ENCODE measurements around the gene SAMD11. TPM values are rescaled to one million over a fixed set of nuclear protein-coding genes. Genes with fewer than 3 reads are reported as not detected.

SAMD11 gene
- total RNA-seq, 2 experiments from 2014 or later, result not detected

GRCh38 chr1:954927-955326 lies 31.2 kb downstream of the SAMD11 start:
- H3K27ac Mint-ChIP-seq, result no peak overlapping the region
- H3K4me3 Mint-ChIP-seq, result no peak overlapping the region
- no peak for DNase-seq
- peaks cover 40% of the 10 kb centered on the region for H3K36me3 Mint-ChIP-seq (ENCODE audit: low read depth)
- ChIA-PET CTCF (no interaction called here), POLR2A (interaction anchor here (0.7 kb wide), 1 partner anchor 166 kb away, joined by 3 read pairs; no protein-coding TSS in a partner anchor)
- peaks cover 23% of the 10 kb centered on the region for H3K4me1 Mint-ChIP-seq
- H3K9me3 Mint-ChIP-seq, result no peaks in the 10 kb centered on the region
- no peaks in the 10 kb centered on the region for H3K27me3 Mint-ChIP-seq

- POLR2A ChIA-PET, result no interaction called here
- CTCF ChIA-PET, result no interaction called here
- H3K9me3 Mint-ChIP-seq, result no peaks in the 10 kb centered on the region
- H3K4me1 Mint-ChIP-seq, result peaks cover 25% of the 10 kb centered on the region
- DNase-seq, result no peak
- no peaks in the 10 kb centered on the region for H3K27me3 Mint-ChIP-seq
- no peak overlapping the region for H3K27ac Mint-ChIP-seq
- H3K4me3 Mint-ChIP-seq, result no peak overlapping the region
- H3K36me3 Mint-ChIP-seq (ENCODE audit: low read depth), result peaks cover 34% of the 10 kb centered on the region
Observed at GRCh38 chr1:955474-955873, 31.8 kb downstream of the SAMD11 start.

- peaks cover 27% of the 10 kb centered on the region for H3K4me1 Mint-ChIP-seq
- DNase-seq, result no peak
- POLR2A ChIA-PET, result no interaction called here
- CTCF ChIA-PET, result no interaction called here
- peaks cover 27% of the 10 kb centered on the region for H3K36me3 Mint-ChIP-seq (ENCODE audit: low read depth)
- no peak overlapping the region for H3K4me3 Mint-ChIP-seq
- H3K27me3 Mint-ChIP-seq, result no peaks in the 10 kb centered on the region
- H3K27ac Mint-ChIP-seq, result no peak overlapping the region
- H3K9me3 Mint-ChIP-seq, result no peaks in the 10 kb centered on the region
Observed at GRCh38 chr1:956636-957035, 32.9 kb downstream of the SAMD11 start.

GRCh38 chr1:958823-959730 lies 35.4 kb downstream of the SAMD11 start, which contains the start of gene NOC2L:
Gene NOC2L (minus strand): TSS chr1:959256. CDS start chr1:959240, 16 bp downstream.
- ChIA-PET CTCF (interaction anchor here (1.3 to 1.4 kb wide), 2 partner anchors 17 to 26 kb away, joined by 4 to 7 read pairs; no protein-coding TSS in a partner anchor), POLR2A (interaction anchor here (0.8 to 1.5 kb wide), 8 partner anchors 8 to 440 kb away, joined by 3 to 12 read pairs (median 4); partner anchors contain the start of genes AURKAIP1, CCNL2, ISG15 and PLEKHN1)
- H3K4me1 Mint-ChIP-seq, result peaks cover 32% of the 10 kb centered on the region
- peak; percentile 96 for DNase-seq
- H3K27ac Mint-ChIP-seq, result peak within 1 kb of the TSS; percentile 52
- peak within 1 kb of the TSS; percentile 82 for H3K4me3 Mint-ChIP-seq
- H3K9me3 Mint-ChIP-seq, result no peaks in the 10 kb centered on the region
- no peaks in the 10 kb centered on the region for H3K27me3 Mint-ChIP-seq
- peaks cover 25% of the 10 kb centered on the region for H3K36me3 Mint-ChIP-seq (ENCODE audit: low read depth)

GRCh38 chr1:959731-960362 lies 36.1 kb downstream of the SAMD11 start:
- peaks cover 25% of the 10 kb centered on the region for H3K36me3 Mint-ChIP-seq (ENCODE audit: low read depth)
- H3K27me3 Mint-ChIP-seq, result no peaks in the 10 kb centered on the region
- no peak for DNase-seq
- ChIA-PET POLR2A (interaction anchor here (0.8 to 1.5 kb wide), 6 partner anchors 7 to 415 kb away, joined by 3 to 12 read pairs (median 4); partner anchors contain the start of genes AURKAIP1, ISG15 and PLEKHN1), CTCF (interaction anchor here (1.3 kb wide), 1 partner anchor 16 kb away, joined by 7 read pairs; no protein-coding TSS in a partner anchor)
- H3K9me3 Mint-ChIP-seq, result no peaks in the 10 kb centered on the region
- no peak overlapping the region for H3K27ac Mint-ChIP-seq
- H3K4me1 Mint-ChIP-seq, result peaks cover 32% of the 10 kb centered on the region
- peak overlapping the region; percentile 82 for H3K4me3 Mint-ChIP-seq

- ChIA-PET POLR2A (no interaction called here), CTCF (no interaction called here)
- Mint-ChIP-seq H3K27ac (peak within 1 kb of the TSS; percentile 47), H3K27me3 (no peaks in the 10 kb centered on the region), H3K9me3 (no peaks in the 10 kb centered on the region), H3K36me3 (ENCODE audit: low read depth) (peaks cover 24% of the 10 kb centered on the region), H3K4me1 (peaks cover 36% of the 10 kb centered on the region), H3K4me3 (peak within 1 kb of the TSS; percentile 82)
- DNase-seq, result peak; percentile 85
Observed at GRCh38 chr1:960363-961131, 36.8 kb downstream of the SAMD11 start, which contains the start of gene KLHL17. Gene KLHL17 (plus strand): TSS chr1:960584. CDS start chr1:960694, 110 bp downstream.

GRCh38 chr1:961132-961669 lies 37.5 kb downstream of the SAMD11 start:
- POLR2A ChIA-PET, result no interaction called here

GRCh38 chr1:962381-963300 lies 38.9 kb downstream of the SAMD11 start:
- POLR2A ChIA-PET, result no interaction called here
- Mint-ChIP-seq H3K27me3 (no peaks in the 10 kb centered on the region), H3K27ac (no peak overlapping the region), H3K36me3 (ENCODE audit: low read depth) (peaks cover 18% of the 10 kb centered on the region), H3K9me3 (no peaks in the 10 kb centered on the region), H3K4me1 (peaks cover 37% of the 10 kb centered on the region), H3K4me3 (peak overlapping the region; percentile 64)
- no peak for DNase-seq
- CTCF ChIA-PET, result interaction anchor here (1.3 kb wide), 1 partner anchor 32 kb away, joined by 3 read pairs; no protein-coding TSS in a partner anchor

More at GRCh38 chr1:961132-961669, 37.5 kb downstream of the SAMD11 start:
- peaks cover 25% of the 10 kb centered on the region for H3K36me3 Mint-ChIP-seq (ENCODE audit: low read depth)
- peaks cover 41% of the 10 kb centered on the region for H3K4me1 Mint-ChIP-seq
- no peaks in the 10 kb centered on the region for H3K27me3 Mint-ChIP-seq
- CTCF ChIA-PET, result no interaction called here
- H3K27ac Mint-ChIP-seq, result no peak overlapping the region
- no peak for DNase-seq
- no peaks in the 10 kb centered on the region for H3K9me3 Mint-ChIP-seq
- peak overlapping the region; percentile 64 for H3K4me3 Mint-ChIP-seq

- Mint-ChIP-seq H3K27ac (no peak overlapping the region), H3K36me3 (ENCODE audit: low read depth) (peaks cover 16% of the 10 kb centered on the region), H3K9me3 (no peaks in the 10 kb centered on the region), H3K4me1 (peaks cover 33% of the 10 kb centered on the region), H3K4me3 (no peak overlapping the region), H3K27me3 (no peaks in the 10 kb centered on the region)
- ChIA-PET CTCF (interaction anchor here (1.3 kb wide), 1 partner anchor 31 kb away, joined by 3 read pairs; no protein-coding TSS in a partner anchor), POLR2A (no interaction called here)
- no peak for DNase-seq
Observed at GRCh38 chr1:963301-963651, 39.6 kb downstream of the SAMD11 start.

- Mint-ChIP-seq H3K4me1 (peaks cover 30% of the 10 kb centered on the region), H3K27ac (peak overlapping the region; percentile 10), H3K27me3 (peaks cover under 1% of the 10 kb centered on the region), H3K4me3 (peak overlapping the region; percentile 10), H3K9me3 (no peaks in the 10 kb centered on the region), H3K36me3 (ENCODE audit: low read depth) (peaks cover 15% of the 10 kb centered on the region)
- CTCF ChIA-PET, result interaction anchor here (1.3 kb wide), 1 partner anchor 31 kb away, joined by 3 read pairs; no protein-coding TSS in a partner anchor
- POLR2A ChIA-PET, result no interaction called here
- no peak for DNase-seq
Observed at GRCh38 chr1:963746-964525, 40.2 kb downstream of the SAMD11 start.

Measured in activated CD4-positive, alpha-beta memory T cell treated with anti-CD3 and anti-CD28 coated beads, Interleukin-2, amount 10 ng/mL, durations not matched to agents 7 days and 5 days (primary cell).